T47D (cell line): ENCODE measurements around the gene AGAP1.

Experiments used
- DNase-seq, 2 experiments: peaks; one replicate each; pipeline versions ENCODE4 v3.0.0 to v3.0.0-alpha.2; 2011 to 2012; ENCODE audit warnings: low read depth in 1 of 2, low spot score in 1 of 2
- JUND ChIP-seq: IDR thresholded peaks from 2 replicates; pipeline ENCODE4 v1.6.1; 2012; ENCODE audit warnings: low read depth
- in situ Hi-C: cut with HindIII; loops from 2 replicates; pipeline ENCODE4 v1.10.0; 2016; ENCODE audit warnings: low sequenced_read_pairs, low pct_unique_long_range_greater_than_20kb

Gene AGAP1

GRCh38 chr2:235697041-235697440 lies 203.2 kb downstream of the AGAP1 start:
- no peak for TF ChIP-seq JUND
- in situ Hi-C loops, result no loop called here
- peak in 1 of 2 experiments; percentile 6 for DNase-seq

DNA sequence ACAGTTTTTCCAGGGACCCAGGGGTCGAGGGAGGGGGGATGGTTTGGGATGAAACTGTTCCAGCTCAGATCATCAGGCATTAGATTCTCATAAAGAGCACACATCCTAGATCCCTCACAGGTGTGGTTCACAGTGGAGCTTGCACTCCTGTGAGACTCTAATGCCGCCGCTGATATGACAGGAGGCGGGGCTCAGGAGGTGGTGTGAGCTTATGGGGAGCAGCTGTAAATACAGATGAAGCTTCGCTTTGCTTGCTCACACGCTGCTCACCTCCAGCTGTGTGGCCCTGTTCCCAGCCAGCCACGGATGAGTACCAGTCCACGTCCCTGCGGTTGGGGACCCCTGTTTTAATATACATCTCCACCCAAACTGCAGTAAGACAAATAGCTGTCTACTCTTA lies 204.2 kb downstream of the AGAP1 start:
- in situ Hi-C loops, result no loop called here
- TF ChIP-seq JUND, result no peak
- DNase-seq, result no peak

DNA sequence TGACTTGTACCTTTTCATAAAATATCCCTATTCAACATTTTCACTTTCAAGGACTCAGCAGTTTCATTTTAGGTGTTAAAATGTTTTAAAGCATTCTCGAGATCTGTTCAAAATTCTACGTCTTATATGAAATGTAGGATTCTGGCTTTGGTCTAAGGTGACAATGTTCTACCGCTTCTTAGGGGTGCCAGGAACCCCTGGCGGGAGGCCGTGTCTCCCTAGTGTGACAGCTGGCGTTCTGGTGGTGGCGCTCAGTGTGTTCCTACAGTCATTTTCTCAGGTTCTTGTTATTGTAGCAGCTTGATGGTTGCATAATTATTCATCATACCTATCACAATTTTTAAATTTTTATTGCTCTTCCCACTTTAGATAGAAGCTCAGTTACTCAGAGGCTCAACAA lies 204.6 kb downstream of the AGAP1 start:
- in situ Hi-C loops, result no loop called here
- no peak for TF ChIP-seq JUND
- no peak for DNase-seq

DNA sequence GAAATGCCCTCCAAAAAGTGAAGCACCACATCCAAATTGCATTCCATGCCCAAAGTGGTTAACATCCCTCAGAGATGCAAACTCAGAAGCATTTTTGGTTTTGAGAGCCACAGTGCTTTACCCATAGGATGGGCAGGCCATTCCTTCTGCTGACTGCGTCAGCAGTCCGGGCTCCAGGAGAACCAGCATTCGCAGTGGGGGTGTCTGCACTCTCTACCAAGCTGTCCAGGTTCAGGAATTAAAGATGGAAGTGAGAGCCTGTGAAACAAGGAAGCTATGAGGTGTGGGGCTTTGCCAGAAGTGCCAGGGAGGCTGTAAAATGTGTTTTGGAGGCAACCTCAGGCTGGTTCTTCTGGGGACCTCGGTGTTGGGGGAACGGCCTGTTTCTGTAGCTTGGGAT lies 205.7 kb downstream of the AGAP1 start:
- no peak for DNase-seq
- in situ Hi-C loops, result no loop called here
- TF ChIP-seq JUND, result no peak

DNA sequence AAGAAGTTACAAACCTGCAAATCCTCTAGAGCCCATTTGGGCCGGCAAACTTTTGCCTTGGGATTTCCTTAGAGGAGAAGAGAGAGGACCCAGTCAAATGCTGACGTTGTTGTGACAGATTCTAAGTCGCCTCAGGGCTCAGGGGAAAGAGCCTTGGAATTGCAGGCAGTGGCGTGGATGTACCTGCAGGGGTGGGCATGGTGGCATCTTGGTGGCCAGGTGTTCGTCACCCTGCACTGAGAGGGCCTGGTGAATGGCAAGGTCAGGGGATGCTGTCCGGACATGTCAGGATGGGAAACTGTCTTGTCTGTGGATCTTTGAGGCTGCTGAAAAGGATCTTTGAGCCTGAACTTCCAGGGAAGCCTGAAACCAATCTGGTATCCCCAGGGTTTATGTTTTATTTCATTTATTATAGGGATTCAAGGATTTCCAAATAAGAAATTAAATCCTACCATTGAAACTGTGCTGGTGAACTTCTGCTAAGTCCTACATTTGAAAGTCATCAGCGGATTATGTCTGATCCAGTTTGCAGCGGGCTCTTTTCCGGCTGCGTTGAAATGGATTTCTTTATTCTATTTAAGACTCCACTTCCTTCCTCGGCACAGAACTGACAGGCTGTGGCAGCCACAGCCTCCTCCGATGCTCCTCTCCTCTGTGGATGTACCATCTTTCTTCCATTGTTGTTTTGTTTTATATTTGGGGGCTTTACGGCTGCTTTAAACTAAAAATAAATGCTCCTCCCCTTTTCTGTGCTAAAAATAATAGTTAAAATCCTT lies 207.6 kb downstream of the AGAP1 start:
- in situ Hi-C loops, result no loop called here
- DNase-seq, result no peak
- no peak for TF ChIP-seq JUND

DNA sequence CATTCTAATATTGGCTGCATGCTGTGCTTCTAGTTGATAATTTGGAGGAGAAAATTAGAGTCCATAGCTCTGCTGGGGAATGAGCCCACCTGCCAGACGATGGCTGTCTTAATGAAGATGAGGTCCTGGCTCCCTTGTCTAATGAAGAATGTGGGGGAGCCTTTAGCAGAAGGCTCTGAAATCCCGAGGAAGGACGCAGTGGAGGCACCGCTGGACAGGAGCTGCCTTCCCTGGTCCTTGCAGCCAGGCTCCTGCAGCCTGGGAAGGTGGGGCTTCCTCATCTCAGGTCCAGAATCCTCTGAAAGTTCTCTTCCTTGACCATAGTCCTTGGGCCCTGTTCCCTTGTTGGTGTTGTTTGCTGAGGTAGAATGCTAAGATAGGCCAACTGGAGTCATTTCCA lies 208.3 kb downstream of the AGAP1 start:
- TF ChIP-seq JUND, result no peak
- no peak for DNase-seq
- in situ Hi-C loops, result no loop called here

DNA sequence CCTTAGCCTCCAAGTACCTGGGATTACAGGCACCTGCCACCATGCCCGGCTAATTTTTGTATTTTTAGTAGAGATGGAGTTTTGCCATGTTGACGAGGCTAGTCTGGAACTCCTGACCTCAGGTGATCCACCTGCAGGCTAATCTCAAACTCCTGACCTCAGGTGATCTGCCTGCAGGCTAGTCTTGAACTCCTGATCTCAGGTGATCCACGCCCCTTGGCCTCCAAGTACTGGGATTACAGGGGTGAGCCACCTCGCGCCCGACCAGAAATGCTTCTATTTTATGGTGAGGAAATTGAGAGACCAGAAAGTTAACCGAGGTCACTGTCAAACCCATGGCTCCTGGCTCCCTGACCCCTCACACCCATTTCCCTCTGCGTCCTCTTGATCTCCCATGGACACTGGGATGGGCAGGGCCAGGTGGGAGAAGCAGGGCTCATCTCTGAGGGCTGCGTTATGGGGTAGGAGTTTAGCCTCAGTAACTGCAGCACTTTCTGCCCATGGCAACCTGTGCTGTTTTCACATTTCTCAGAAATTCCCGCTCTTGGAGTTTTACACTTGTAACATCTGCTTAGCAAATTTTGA lies 210.0 kb downstream of the AGAP1 start:
- DNase-seq, result no peak
- in situ Hi-C loops, result no loop called here
- TF ChIP-seq JUND, result no peak

DNA sequence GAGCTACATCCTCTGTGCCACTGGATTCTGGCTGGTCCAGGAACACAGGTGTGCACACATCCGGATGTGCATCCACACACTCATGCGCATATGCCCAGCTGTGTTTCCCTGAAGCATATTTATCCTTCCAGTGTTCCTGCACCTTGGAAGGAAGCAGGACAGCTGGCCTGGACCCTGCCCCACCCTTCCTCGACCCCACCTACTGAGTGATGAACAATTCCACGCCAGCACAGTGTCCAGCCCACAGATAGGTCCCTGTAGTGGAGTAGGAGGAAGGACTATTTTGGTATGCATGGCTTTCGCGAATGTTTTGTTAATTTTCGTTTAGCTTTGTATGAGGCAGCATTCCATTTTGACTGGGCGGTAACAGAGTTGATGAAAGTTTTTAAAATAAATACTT lies 211.5 kb downstream of the AGAP1 start:
- in situ Hi-C loops, result no loop called here
- no peak for TF ChIP-seq JUND
- no peak for DNase-seq

DNA sequence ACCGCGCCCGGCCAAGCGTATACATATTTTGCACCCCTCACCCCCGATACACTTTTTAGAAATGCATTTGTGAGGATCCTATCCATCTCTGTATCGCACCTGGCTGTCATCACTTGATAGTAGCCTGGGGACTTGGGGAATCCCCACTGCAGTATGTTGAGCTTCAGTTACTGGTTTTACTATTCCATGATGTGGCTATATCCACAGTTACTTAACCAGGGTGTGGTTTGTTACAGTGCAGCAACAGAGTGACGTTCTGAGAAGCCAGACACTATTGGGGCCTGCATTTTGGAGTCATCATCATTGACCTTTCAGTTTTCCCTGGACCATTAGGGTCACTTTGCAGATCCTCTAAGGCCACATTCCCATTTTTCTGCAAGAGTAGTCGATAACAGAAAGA lies 212.7 kb downstream of the AGAP1 start:
- TF ChIP-seq JUND, result no peak
- in situ Hi-C loops, result no loop called here
- DNase-seq, result no peak

DNA sequence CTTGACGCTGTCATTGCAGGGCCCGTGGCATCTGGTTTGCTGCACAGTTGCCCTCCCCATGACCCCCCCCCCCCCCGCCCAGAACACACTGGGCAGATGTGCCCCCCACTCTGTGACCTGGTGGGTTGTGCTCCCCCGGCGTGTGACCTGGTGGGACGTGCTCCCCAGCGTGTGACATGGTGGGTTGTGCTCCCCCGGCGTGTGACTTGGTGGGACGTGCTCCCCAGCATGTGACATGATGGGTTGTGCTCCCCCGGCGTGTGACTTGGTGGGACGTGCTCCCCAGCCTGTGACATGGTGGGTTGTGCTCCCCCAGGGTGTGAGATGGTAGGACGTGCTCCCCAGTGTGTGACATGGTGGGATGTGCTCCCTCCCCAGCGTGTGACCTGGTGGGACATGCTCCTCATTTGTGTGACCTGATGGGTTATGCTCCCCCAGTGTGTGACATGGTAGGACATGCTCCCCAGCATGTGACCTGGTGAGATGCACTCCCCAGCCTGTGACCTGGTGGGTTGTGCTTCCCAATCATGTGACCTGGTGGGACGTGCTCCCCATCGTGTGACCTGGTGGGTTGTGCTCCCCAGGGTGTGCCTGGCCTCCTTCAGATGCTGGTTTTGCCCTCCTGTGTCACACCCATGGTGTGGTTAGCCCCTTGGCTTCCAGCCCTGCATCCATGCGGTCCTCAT lies 213.7 kb downstream of the AGAP1 start:
- in situ Hi-C loops, result no loop called here
- TF ChIP-seq JUND, result no peak
- DNase-seq, result no peak

GRCh38 chr2:235709124-235709813 lies 215.4 kb downstream of the AGAP1 start:
- no peak for DNase-seq
- in situ Hi-C loops, result no loop called here
- no peak for TF ChIP-seq JUND

GRCh38 chr2:235709969-235710879 lies 216.4 kb downstream of the AGAP1 start:
- DNase-seq, result no peak
- no peak for TF ChIP-seq JUND

More at GRCh38 chr2:235709969-235710879, 216.4 kb downstream of the AGAP1 start:
- in situ Hi-C loops, result no loop called here
